Erythroblast (primary cell): ENCODE data around the gene GPX8.

Experiments used
- GATA1 ChIP-seq: IDR thresholded peaks from 2 replicates; pipeline ENCODE4 v1.6.1; 2011; ENCODE audit warnings: low read depth, mild to moderate bottlenecking, control low read depth, low read length, moderate library complexity
- POLR2A ChIP-seq: IDR thresholded peaks from 2 replicates; pipeline ENCODE4 v1.6.1; 2011; ENCODE audit warnings: mild to moderate bottlenecking, low read length

- TF ChIP-seq POLR2A (no peak), GATA1 (no peak)
These were observed 17.9 kb upstream of the GPX8 start for GRCh38 chr5:55141945-55142690.
